NCI-H187 (cell line): ENCODE data around the gene GBF1.
"Not testable (repeated sequence)": the region's sequence is repeated elsewhere in the genome, so short reads cannot be mapped to it uniquely, and the experiment has no call there.

Experiments
- DNase-seq, 2 experiments: peaks; one replicate each; lab custom pipeline; 2025; lab: John Stamatoyannopoulos, UW

GBF1 gene

GRCh38 chr10:102301332-102301731 lies 56.0 kb downstream of the GBF1 start:
- DNase-seq, result not testable (repeated sequence)

DNA sequence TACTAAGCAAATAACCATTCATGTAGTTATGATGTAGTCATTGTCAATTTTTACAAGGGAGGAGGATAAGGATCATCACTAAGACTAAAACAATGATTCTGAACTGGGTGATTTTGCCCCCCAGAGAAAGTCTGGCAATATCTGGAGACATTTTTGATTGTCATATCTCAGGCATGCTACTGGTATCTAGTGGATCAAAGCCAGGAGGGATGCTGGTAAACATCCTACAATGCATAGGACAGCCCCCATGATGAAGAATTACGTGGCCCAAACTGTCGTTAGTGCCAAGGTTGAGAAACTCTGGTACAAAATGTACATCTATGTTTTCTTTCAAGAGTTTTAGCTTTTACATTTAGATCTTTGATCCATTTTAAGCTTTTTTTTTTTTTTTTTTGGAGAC lies 57.3 kb downstream of the GBF1 start:
- DNase-seq, result no peak

DNA sequence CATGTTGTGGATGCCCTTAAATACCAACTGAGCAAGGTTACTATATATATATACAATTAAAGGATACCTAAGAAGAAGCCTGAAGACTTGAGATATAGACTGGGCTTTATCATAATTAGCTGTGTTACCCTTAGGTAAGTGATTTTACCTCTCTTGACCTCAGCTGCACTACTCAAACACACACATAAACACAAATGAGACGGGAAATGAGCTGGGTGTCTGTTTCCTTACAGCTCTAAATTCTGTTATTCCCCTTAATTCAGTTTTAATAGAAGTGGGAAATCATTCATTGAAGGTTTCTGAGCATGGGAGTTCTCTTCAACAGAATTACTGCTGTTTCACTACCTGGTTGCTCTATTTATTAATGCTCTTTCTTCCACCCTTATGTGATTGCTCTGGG lies 60.7 kb downstream of the GBF1 start:
- no peak for DNase-seq

- DNase-seq, result no peak
Observed at GRCh38 chr10:102306710-102307109, 61.4 kb downstream of the GBF1 start.

DNA sequence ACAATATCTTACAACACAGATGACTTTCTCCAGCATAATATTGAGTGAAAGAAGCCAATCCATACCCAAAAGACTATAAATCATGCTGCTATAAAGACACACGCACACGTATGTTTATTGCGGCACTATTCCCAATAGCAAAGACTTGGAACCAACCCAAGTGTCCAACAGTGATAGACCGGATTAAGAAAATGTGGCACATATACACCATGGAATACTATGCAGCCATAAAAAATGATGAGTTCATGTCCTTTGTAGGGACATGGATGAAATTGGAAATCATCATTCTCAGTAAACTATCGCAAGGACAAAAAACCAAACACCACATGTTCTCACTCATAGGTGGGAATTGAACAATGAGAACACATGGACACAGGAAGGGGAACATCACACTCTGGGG lies 63.0 kb downstream of the GBF1 start:
- not testable (repeated sequence) for DNase-seq

DNA sequence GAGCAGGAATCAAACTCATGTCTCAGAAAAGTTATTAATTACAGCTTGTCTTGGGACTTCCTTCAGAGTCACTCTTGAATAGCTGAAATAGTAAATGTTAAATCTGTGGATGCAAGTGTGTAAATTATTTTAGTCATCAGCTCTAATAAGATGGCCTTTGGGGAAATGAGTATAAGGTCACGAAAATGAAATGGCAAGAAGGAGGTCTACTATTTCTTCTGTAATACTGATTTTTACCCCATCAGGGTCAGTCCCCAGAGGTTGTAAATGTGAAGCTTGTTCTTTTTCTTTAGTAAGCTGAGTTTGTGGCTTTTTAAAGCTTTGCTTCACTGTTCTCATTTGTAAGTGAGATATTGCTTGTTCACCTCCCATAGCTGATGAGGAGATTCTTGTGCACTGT lies 63.9 kb downstream of the GBF1 start:
- DNase-seq, result no peak

DNA sequence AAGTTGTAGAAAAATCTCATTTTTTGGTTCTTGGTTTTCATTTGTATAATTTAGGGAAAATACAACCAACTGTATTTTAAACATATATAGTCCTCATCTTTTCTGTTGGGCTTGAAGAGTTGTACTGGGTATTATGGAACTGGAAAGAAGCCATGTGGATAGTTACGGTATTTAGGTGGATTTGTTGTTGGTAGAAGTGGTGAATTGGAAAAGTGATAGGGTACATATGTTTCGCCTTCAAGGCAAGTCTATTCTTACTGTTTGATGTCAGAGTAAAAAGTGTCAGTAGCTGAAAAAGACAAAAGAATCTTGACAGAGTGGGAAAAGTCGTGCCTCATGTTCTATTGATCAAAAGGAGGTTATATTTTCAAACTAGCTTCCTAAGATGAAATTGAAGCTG lies 64.6 kb downstream of the GBF1 start:
- DNase-seq, result no peak

DNA sequence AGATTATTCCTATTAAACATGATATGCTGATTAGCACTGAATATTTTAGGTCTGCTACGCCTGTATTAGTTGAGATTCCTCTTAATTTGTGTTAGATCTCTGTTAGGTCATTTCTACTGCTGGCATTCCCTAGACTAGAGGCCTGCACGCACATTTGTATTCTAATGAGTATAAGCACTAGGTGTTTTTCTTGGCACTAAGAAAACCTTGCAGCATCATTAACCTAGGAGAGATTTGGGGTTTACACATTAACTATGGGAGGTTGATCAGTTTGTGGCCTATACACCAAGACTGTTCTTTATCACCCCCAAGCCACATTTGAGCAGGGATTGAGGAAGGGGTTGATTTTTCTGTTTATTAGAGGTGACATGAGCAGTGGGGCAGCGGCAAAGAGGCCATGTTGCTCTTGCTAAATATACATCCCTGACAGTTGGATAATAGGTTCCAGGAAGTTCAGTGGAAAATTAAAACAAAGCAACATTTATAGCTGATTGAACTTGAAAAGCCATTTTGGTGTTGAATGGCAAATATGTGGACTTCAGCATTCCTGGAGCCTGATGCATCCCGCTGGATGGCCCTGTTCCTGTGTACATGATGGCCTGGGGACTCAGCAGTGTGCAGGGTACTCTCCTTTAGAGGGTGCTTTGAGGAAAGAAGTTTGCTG lies 65.2 kb downstream of the GBF1 start:
- no peak for DNase-seq

GRCh38 chr10:102311025-102311420 lies 65.7 kb downstream of the GBF1 start:
- DNase-seq, result no peak

DNA sequence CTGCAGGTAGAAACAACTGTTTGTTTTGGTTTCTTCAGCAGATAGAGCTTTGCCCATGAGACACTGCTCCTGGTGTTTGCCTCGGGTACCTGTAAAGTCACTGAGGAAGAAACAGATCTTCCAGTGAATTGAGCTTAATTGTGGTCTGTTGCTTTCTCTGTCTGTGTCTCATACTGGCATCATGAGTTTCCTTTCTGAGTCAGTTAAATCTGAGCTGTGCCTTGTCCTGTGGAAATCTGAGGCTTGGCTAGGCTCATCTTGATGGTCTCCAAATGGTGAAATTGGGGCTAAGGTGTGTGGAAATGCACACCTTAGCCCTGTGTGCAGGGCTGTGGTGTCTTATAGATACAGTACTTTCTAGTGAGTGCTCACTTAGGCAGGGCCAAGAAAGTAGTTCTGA lies 67.4 kb downstream of the GBF1 start:
- DNase-seq, result no peak

DNA sequence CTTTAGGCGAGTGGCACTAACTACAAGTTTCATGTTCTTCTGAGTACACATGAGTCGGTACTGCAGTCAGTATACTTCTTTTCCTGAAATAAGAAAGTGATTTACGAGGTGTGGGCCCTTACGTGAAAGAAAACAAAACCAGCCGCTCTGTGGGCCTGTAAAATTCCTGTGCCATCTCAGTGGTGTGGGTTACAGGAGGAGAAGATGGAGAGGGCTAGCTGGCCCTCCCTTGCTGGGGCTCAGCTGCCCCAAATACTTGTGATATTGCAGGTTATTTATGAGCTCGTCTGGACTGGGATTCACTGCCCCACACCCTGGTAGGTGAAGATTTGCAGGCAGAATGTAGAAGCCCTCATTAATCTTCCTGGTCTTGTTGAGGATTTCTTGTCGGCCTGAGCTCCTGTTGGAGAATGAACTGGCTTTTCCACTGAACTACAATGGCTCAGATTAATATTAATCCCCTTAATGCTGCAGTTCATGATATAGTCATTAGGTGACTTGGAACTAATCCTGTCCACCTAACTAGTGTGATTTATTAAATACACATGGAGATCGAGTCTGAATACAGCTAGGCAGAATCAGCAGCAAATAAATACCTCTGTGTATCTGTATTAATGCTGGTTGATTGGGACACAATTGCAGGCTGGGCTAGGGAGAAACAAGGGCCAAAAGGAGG lies 68.0 kb downstream of the GBF1 start:
- DNase-seq, result no peak

GRCh38 chr10:102314801-102315200 lies 69.5 kb downstream of the GBF1 start:
- DNase-seq, result no peak

GRCh38 chr10:102316421-102316820 lies 71.1 kb downstream of the GBF1 start:
- no peak for DNase-seq

GRCh38 chr10:102322914-102323313 lies 77.6 kb downstream of the GBF1 start:
- DNase-seq, result no peak

- no peak for DNase-seq
Observed at GRCh38 chr10:102324061-102324460, 78.7 kb downstream of the GBF1 start.

- DNase-seq, result no peak
Observed at GRCh38 chr10:102326031-102326430, 80.7 kb downstream of the GBF1 start.

- DNase-seq, result no peak
Observed at GRCh38 chr10:102327002-102327401, 81.7 kb downstream of the GBF1 start.

GRCh38 chr10:102327641-102328040 lies 82.3 kb downstream of the GBF1 start:
- no peak for DNase-seq

DNA sequence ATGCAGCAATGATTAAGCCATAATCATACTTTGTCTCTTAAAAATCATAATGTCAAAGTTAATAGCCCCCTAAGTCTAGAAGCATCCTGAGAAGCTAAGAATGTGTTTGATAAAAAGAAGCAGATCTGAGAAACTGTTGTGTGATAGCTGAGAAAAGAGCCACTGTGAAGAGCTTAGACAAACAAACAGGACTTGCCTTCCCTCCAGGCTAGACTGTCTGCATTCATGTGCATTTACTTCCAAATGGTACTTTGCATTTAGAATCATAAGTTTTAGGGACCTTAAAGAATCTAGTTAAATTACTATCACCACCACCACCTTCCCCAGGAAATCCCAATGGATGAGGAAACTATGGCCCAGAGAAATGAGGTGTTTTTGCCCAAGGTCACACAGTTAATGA lies 87.4 kb downstream of the GBF1 start:
- DNase-seq, result no peak

DNA sequence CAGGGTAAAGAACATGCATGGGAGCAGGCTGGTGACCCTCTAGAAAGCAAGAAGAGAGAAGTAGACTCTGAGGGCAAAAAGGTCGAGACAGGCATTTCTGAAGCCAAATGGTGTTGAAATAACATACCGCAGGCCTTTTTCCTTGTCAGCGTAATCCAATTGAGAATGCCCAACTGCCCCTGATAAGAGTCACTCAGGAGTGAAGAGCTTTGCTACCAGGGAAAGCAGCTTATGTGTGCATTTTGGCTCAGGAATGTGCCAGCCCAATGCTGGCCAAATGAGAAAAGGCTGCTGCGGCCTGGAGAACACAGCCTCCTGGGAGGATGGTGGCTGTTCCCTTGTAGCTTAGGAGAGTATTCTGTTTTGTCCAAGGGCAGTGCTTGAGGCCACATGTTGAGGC lies 88.8 kb downstream of the GBF1 start:
- DNase-seq, result no peak

DNA sequence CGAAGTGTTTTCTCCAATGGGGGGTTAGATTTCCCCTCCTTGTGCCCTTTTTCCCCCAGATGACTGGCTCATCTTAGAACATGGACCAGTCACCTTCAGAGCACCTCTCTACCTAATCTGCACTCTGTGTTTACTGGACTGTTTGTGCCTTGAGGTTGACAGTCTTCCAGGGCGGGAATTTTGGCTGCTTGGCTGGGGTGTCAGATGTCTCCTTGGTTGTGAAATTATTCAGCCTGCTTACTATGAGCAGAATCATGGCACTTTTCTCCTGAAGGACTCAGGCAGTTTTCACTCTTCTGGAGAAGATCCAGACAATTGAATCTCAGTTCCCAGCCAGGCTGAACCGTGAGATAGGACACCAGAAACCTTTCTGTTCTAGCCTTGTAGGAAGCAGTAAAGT lies 89.9 kb downstream of the GBF1 start:
- no peak for DNase-seq

DNA sequence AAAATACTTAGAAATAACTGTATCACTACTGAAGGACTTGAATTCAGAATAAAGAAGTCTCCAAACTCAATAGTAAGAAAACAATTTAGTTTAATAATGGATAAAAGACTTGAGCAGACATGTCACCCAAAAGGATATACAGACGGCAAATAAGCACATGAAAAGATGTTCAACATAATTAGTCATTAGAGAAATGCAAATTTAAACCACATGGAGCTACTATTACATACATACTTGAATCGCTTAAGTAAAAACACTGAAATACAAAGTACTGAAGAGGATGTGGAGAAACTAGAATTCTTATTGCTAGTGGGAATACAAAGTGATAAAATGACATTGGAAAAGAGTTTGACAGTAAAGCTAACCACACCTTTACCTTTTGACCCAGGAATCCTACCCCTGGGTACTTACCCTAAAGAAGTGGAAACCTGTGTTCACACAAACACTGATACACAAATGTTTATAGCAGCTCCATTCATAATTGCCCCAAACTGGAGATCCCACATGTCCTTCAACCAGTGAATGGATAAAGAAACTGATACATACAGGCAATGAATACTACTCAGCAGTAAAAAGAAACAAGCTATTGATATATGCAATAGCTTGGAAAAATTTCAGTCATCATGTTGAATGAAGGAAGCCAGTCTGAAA lies 95.8 kb downstream of the GBF1 start:
- no peak for DNase-seq

DNA sequence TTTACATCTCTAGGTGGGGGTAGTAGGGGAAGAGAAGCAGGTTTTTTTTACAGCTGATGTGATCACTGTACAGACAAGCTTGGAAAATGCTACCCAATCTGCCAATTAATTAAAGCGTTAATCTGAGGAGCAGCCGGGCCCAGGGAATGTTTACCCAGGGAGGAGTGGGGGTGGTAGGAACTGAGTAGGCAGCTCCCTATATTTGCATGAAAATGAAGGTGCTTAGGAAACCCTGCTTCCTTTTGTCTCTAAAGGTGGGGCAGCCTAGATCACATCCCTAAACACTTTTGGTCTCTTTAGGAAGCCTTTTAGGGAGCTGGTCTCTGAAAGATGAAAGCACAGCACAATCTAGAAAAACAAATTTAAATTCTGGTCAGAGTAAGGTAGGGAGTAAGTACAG lies 97.1 kb downstream of the GBF1 start:
- no peak for DNase-seq

GRCh38 chr10:102342958-102343357 lies 97.6 kb downstream of the GBF1 start:
- DNase-seq, result no peak
